Neural crest cell (in vitro differentiated cells): Measurements from ENCODE around the gene MRPL17. TPM values are rescaled to one million over a fixed set of nuclear protein-coding genes. Genes with fewer than 3 reads are reported as not detected.

Source experiments
- DNase-seq: peaks from one replicate; pipeline ENCODE4 v3.0.0; 2021; ENCODE audit warnings: low read depth, mixed read lengths, low spot score
- H3K27ac Mint-ChIP-seq: one replicate; pipeline ENCODE4 v1.8.0; 2021; ENCODE audit warnings: mild to moderate bottlenecking, mixed read lengths; ENCODE audit not compliant: unreplicated experiment
- H3K27me3 Mint-ChIP-seq: 2 replicates; pipeline ENCODE4 v1.8.0; 2021; ENCODE audit warnings: low read depth, mild to moderate bottlenecking, mixed read lengths
- H3K36me3 Mint-ChIP-seq: 2 replicates; pipeline ENCODE4 v1.8.0; 2021; ENCODE audit warnings: low read depth, mild to moderate bottlenecking, mixed read lengths
- H3K4me1 Mint-ChIP-seq: 2 replicates; pipeline ENCODE4 v1.8.0; 2021; ENCODE audit warnings: mixed read lengths
- H3K4me3 Mint-ChIP-seq: one replicate; pipeline ENCODE4 v1.8.0; 2021; ENCODE audit warnings: mild to moderate bottlenecking, mixed read lengths
- H3K9me3 Mint-ChIP-seq: 2 replicates; pipeline ENCODE4 v1.8.0; 2021; ENCODE audit warnings: mixed read lengths
- total RNA-seq: library from RNA; stranded (reverse); gene quantifications from 2 replicates; pipeline ENCODE4 v1.2.1, GENCODE V29; 2021
- TF ChIP-seq, protein P1 (sequence below): fragments of 200-600 bp; sonication (generic); conservative IDR thresholded peaks from 2 replicates; pipeline ENCODE4 v1.5.0; 2021; ENCODE audit warnings: antibody characterized with exemption, mild to moderate bottlenecking

MRPL17 gene
- total RNA-seq, 1 donor from 2014 or later, result 58.9 TPM

DNA sequence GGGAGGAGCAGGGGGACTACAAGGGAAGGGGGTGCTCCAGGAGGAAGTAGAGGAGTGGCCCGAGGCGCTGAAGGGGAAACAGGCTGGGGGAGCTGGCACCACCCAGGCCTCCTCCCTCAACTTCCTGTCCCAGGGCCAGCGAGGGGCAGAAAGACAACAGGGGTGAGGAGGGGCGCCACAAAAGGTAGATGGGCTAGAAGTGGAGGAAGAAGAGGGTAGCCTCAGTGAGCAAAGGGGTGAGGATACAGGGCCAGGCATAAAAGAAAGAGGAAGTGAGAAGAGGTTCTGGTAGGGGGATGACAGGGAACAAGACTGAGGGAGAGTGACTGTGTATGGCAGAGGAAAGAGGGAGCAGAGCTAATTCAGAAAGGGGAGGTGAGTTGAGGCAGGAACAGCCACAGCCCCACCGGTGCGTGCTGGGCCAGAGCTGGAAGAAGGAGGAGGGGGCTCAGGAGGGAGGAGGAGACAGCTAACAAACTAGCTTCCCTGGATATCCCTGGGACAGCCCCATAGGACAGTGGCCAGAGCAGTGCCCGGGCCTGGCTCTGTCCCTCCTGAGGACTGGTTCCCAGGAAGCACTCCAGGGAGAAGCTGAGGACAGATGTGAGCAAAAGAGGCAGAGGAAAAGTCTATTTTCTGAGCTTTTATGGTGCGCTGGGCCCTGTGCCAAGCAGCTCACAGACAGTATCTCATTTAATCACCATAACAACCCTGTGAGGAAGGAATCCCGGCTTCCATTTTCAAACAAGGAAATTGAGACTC lies 36.0 kb downstream of the MRPL17 start:
- H3K36me3 Mint-ChIP-seq, result no peaks in the 10 kb centered on the region
- peaks cover 2% of the 10 kb centered on the region for H3K27me3 Mint-ChIP-seq
- no peak overlapping the region for H3K27ac Mint-ChIP-seq
- TF ChIP-seq, protein P1, sequence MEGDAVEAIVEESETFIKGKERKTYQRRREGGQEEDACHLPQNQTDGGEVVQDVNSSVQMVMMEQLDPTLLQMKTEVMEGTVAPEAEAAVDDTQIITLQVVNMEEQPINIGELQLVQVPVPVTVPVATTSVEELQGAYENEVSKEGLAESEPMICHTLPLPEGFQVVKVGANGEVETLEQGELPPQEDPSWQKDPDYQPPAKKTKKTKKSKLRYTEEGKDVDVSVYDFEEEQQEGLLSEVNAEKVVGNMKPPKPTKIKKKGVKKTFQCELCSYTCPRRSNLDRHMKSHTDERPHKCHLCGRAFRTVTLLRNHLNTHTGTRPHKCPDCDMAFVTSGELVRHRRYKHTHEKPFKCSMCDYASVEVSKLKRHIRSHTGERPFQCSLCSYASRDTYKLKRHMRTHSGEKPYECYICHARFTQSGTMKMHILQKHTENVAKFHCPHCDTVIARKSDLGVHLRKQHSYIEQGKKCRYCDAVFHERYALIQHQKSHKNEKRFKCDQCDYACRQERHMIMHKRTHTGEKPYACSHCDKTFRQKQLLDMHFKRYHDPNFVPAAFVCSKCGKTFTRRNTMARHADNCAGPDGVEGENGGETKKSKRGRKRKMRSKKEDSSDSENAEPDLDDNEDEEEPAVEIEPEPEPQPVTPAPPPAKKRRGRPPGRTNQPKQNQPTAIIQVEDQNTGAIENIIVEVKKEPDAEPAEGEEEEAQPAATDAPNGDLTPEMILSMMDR, result no peak
- no peaks in the 10 kb centered on the region for H3K4me1 Mint-ChIP-seq
- H3K9me3 Mint-ChIP-seq, result no peaks in the 10 kb centered on the region
- no peak for DNase-seq
- H3K4me3 Mint-ChIP-seq, result no peak overlapping the region

DNA sequence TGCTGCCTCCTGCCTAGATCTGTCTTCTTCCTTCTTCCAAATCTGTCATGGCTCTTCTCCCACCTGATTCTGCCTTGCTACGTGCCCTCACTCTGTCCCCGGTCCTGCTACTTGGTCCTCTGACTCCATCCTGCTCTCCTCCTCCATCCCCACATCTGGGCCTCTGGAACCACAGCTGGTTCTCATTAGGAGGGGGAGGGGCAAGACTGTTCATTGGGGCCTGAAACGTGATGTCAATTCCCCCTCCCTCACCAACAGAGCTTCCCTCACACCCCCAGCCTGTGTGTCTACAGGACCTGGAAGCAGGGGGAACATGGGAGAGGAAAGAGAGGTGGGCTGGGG lies 36.6 kb downstream of the MRPL17 start:
- Mint-ChIP-seq H3K27me3 (peaks cover 2% of the 10 kb centered on the region), H3K4me3 (no peak overlapping the region), H3K4me1 (no peaks in the 10 kb centered on the region), H3K27ac (no peak overlapping the region), H3K9me3 (no peaks in the 10 kb centered on the region), H3K36me3 (no peaks in the 10 kb centered on the region)
- DNase-seq, result no peak
- TF ChIP-seq, protein P1, result no peak

GRCh38 chr11:6646071-6646470 lies 37.1 kb downstream of the MRPL17 start:
- Mint-ChIP-seq H3K27me3 (peaks cover 2% of the 10 kb centered on the region), H3K27ac (no peak overlapping the region), H3K4me1 (no peaks in the 10 kb centered on the region), H3K4me3 (no peak overlapping the region), H3K9me3 (no peaks in the 10 kb centered on the region), H3K36me3 (no peaks in the 10 kb centered on the region)
- TF ChIP-seq, protein P1, result no peak
- no peak for DNase-seq

DNA sequence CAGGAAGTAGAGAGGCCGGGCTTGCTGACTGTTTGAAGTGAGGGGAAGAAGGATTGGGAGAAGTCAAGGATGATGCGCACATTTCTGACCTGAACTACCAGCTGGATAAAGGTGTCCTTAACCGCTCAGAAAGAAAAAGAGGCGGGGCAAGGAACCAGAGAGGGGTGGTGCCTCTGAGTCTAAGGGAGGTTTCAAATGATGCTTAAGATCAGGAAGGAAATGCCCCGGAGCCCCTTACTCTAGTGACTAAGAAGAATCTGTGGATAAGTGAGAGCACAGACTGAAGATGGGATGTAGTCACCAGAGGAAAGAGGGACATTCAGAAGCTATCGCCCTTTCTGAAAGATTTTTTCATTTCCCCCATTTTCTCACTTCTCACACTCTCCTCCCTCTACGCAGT lies 40.2 kb downstream of the MRPL17 start:
- H3K27me3 Mint-ChIP-seq, result peaks cover 2% of the 10 kb centered on the region
- H3K27ac Mint-ChIP-seq, result no peak overlapping the region
- TF ChIP-seq, protein P1, result no peak
- H3K36me3 Mint-ChIP-seq, result no peaks in the 10 kb centered on the region
- H3K9me3 Mint-ChIP-seq, result no peaks in the 10 kb centered on the region
- H3K4me3 Mint-ChIP-seq, result no peak overlapping the region
- peaks cover 5% of the 10 kb centered on the region for H3K4me1 Mint-ChIP-seq
- DNase-seq, result no peak

- Mint-ChIP-seq H3K9me3 (no peaks in the 10 kb centered on the region), H3K4me1 (peaks cover 5% of the 10 kb centered on the region), H3K36me3 (no peaks in the 10 kb centered on the region), H3K4me3 (no peak overlapping the region), H3K27ac (no peak overlapping the region), H3K27me3 (peaks cover 2% of the 10 kb centered on the region)
- no peak for DNase-seq
- TF ChIP-seq, protein P1, result no peak
Observed at GRCh38 chr11:6640985-6641701, 42.0 kb downstream of the MRPL17 start.
